CD8-positive, alpha-beta memory T cell (primary cell): ENCODE data around the gene REPIN1. TPM values are rescaled to one million over a fixed set of nuclear protein-coding genes. Genes with fewer than 3 reads are reported as not detected.
A peak's percentile ranks its signal among the peaks of the same experiment; 100 is the strongest.

ENCODE experiments used
- CTCF ChIA-PET: fragments of 350-600 bp; sonication (Branson Sonifier 250); formaldehyde crosslinking; loops from one replicate; lab custom pipeline; 2021; ENCODE audit warnings: antibody characterized with exemption; lab: Charles Lee
- POLR2A ChIA-PET: fragments of 350-600 bp; sonication (Branson Sonifier 250); formaldehyde crosslinking; loops from one replicate; lab custom pipeline; 2021; ENCODE audit warnings: antibody characterized with exemption; lab: Charles Lee
- DNase-seq, 5 donors: peaks; one replicate each; pipeline versions ENCODE4 v3.0.0 to v3.0.0-alpha.2; 2020 to 2022; ENCODE audit warnings: mixed read lengths in 1 of 5
- H3K27ac ChIP-seq: one replicate; pipeline ENCODE4 v1.7.0; 2013; ENCODE audit warnings: low read depth, mild to moderate bottlenecking, low read length, moderate library complexity
- H3K27me3 ChIP-seq: 2 replicates; pipeline ENCODE4 v1.7.0; 2013; ENCODE audit warnings: low read length, mild to moderate bottlenecking; ENCODE audit not compliant: insufficient read depth, poor library complexity, severe bottlenecking
- H3K36me3 ChIP-seq: 2 replicates; pipeline ENCODE4 v1.7.0; 2013; ENCODE audit warnings: mild to moderate bottlenecking, low read length, moderate library complexity; ENCODE audit not compliant: insufficient read depth
- H3K4me1 ChIP-seq: 2 replicates; pipeline ENCODE4 v1.7.0; 2013; ENCODE audit warnings: mild to moderate bottlenecking, low read length, moderate library complexity; ENCODE audit not compliant: insufficient read depth
- H3K4me3 ChIP-seq: 2 replicates; pipeline ENCODE4 v1.7.0; 2013; ENCODE audit warnings: mild to moderate bottlenecking, low read length
- H3K9me3 ChIP-seq: 2 replicates; pipeline ENCODE4 v1.7.0; 2013; ENCODE audit warnings: mild to moderate bottlenecking, low read length
- H3K27ac Mint-ChIP-seq, 8 donors: one replicate each; pipeline ENCODE4 v1.8.0; 2020 to 2021; ENCODE audit warnings: mixed read lengths in 8 of 8, mild to moderate bottlenecking in 6 of 8, inconsistent platforms in 3 of 8, moderate library complexity in 3 of 8
- H3K27me3 Mint-ChIP-seq, 2 donors: one replicate each; pipeline ENCODE4 v1.8.0; 2020 to 2021; ENCODE audit warnings: mixed read lengths in 2 of 2, mild to moderate bottlenecking in 1 of 2, moderate library complexity in 1 of 2
- H3K36me3 Mint-ChIP-seq, 3 donors: one replicate each; pipeline ENCODE4 v1.8.0; 2020 to 2021; ENCODE audit warnings: mixed read lengths in 3 of 3, inconsistent platforms in 1 of 3, mild to moderate bottlenecking in 1 of 3
- H3K4me1 Mint-ChIP-seq, 3 donors: one replicate each; pipeline ENCODE4 v1.8.0; 2020 to 2021; ENCODE audit warnings: mixed read lengths in 3 of 3, inconsistent platforms in 1 of 3, mild to moderate bottlenecking in 1 of 3
- H3K4me3 Mint-ChIP-seq, 7 donors: one replicate each; pipeline ENCODE4 v1.8.0; 2020 to 2021; ENCODE audit warnings: mixed read lengths in 7 of 7, mild to moderate bottlenecking in 6 of 7, moderate library complexity in 4 of 7, inconsistent platforms in 2 of 7
- H3K9me3 Mint-ChIP-seq, 5 donors: one replicate each; pipeline ENCODE4 v1.8.0; 2020 to 2022; ENCODE audit warnings: mixed read lengths in 5 of 5, mild to moderate bottlenecking in 3 of 5, moderate library complexity in 2 of 5, inconsistent platforms in 1 of 5
- polyA plus RNA-seq: library from polyadenylated mRNA; unstranded; fragments of 300-500 nt; fragmentation: Illumina TruSeq; gene quantifications from one replicate; pipeline ENCODE4 v1.2.3, GENCODE V29; 2021
- total RNA-seq, 2 experiments: library from RNA; stranded (reverse); gene quantifications; one replicate each; pipeline ENCODE4 v1.2.3, GENCODE V29; 2021

Gene REPIN1
- total RNA-seq (10 to 100 TPM; 57.0 to 58.2 TPM), polyA plus RNA-seq (60.8 TPM)

- Mint-ChIP-seq H3K4me3 (peak within 1 kb of the TSS; percentile 94 to 99 (median 95)), H3K4me1 (peaks cover 27 to 42% (median 33%) of the 10 kb centered on the region in 3 donors), H3K36me3 (peaks cover 0 to 27% (median 0%) of the 10 kb centered on the region in 3 donors), H3K9me3 (no peaks in the 10 kb centered on the region), H3K27ac (peak within 1 kb of the TSS; percentile 93 to 99 (median 94)), H3K27me3 (peaks cover 0 to 2% of the 10 kb centered on the region in 2 donors)
- ChIA-PET CTCF (interaction anchor here (0.7 to 2.2 kb wide), 6 partner anchors 10 to 46 kb away, joined by 3 to 7 read pairs (median 6); partner anchors contain the start of genes ACTR3C and LRRC61), POLR2A (interaction anchor here (0.6 to 2.6 kb wide), 6 partner anchors 10 to 1083 kb away, joined by 3 to 24 read pairs (median 4); a partner anchor contains a TSS)
- H3K4me3 ChIP-seq, result peak within 1 kb of the TSS; percentile 83
- H3K36me3 ChIP-seq, result no peaks in the 10 kb centered on the region
- H3K27ac ChIP-seq, result peak within 1 kb of the TSS; percentile 94
- H3K4me1 ChIP-seq, result peaks cover 39% of the 10 kb centered on the region
- DNase-seq, result peak; percentile 72 to 86 (median 77)
- no peaks in the 10 kb centered on the region for H3K9me3 ChIP-seq
- no peaks in the 10 kb centered on the region for H3K27me3 ChIP-seq
Observed at GRCh38 chr7:150368096-150368883, at the start of gene REPIN1. REPIN1 (plus strand) TSS chr7:150368822; CDS start chr7:150369712, 890 bp downstream.

- peaks cover 35 to 53% (median 39%) of the 10 kb centered on the region in 3 donors for H3K4me1 Mint-ChIP-seq
Observed at GRCh38 chr7:150321788-150322113, 46.9 kb upstream of the REPIN1 start.

GRCh38 chr7:150322114-150322832 lies 46.3 kb upstream of the REPIN1 start:
- H3K9me3 ChIP-seq, result no peaks in the 10 kb centered on the region
- peak overlapping the region; percentile 64 for H3K4me3 ChIP-seq
- Mint-ChIP-seq H3K4me1 (peaks cover 35 to 58% (median 39%) of the 10 kb centered on the region in 3 donors), H3K36me3 (peaks cover 0 to 45% (median 8%) of the 10 kb centered on the region in 3 donors), H3K27ac (peak overlapping the region; percentile 92 to 98 (median 95)), H3K9me3 (no peaks in the 10 kb centered on the region), H3K4me3 (peak overlapping the region; percentile 93 to 99 (median 97)), H3K27me3 (peaks cover 0 to 1% of the 10 kb centered on the region in 2 donors)
- CTCF ChIA-PET, result interaction anchor here (0.7 to 2.2 kb wide), 2 partner anchors 46 to 111 kb away, joined by 3 to 6 read pairs; partner anchors contain the start of gene REPIN1
- H3K27me3 ChIP-seq, result no peaks in the 10 kb centered on the region
- peak in 2 of 5 donors; percentile 43 to 55 for DNase-seq
- H3K27ac ChIP-seq, result peak overlapping the region; percentile 92
- H3K36me3 ChIP-seq, result peaks cover 14% of the 10 kb centered on the region
- H3K4me1 ChIP-seq, result peaks cover 26% of the 10 kb centered on the region
- POLR2A ChIA-PET, result no interaction called here

More at GRCh38 chr7:150321788-150322113, 46.9 kb upstream of the REPIN1 start:
- Mint-ChIP-seq H3K36me3 (peaks cover 0 to 39% (median 8%) of the 10 kb centered on the region in 3 donors), H3K27ac (peak overlapping the region in 7 of 8 donors; percentile 77 to 98 (median 95)), H3K4me3 (peak overlapping the region; percentile 93 to 99 (median 97)), H3K27me3 (peaks cover 0 to 1% of the 10 kb centered on the region in 2 donors), H3K9me3 (no peaks in the 10 kb centered on the region)
- Histone ChIP-seq H3K4me1 (peaks cover 26% of the 10 kb centered on the region), H3K4me3 (no peak overlapping the region), H3K27me3 (no peaks in the 10 kb centered on the region), H3K9me3 (no peaks in the 10 kb centered on the region), H3K27ac (peak overlapping the region; percentile 92), H3K36me3 (peaks cover 9% of the 10 kb centered on the region)
- CTCF ChIA-PET, result interaction anchor here (0.7 to 2.2 kb wide), 2 partner anchors 47 to 111 kb away, joined by 3 to 6 read pairs; partner anchors contain the start of gene REPIN1
- POLR2A ChIA-PET, result no interaction called here
- no peak for DNase-seq

GRCh38 chr7:150322833-150323681 lies 45.6 kb upstream of the REPIN1 start, which contains the start of the genes ACTR3C and LRRC61:
ACTR3C (minus strand) TSS chr7:150323545; CDS start chr7:150295296, 28,249 bp downstream.
LRRC61 (plus strand) TSS chr7:150323355; CDS start chr7:150336862, 13,507 bp downstream.
- POLR2A ChIA-PET, result interaction anchor here (0.8 kb wide), 1 partner anchor 81 kb away, joined by 3 read pairs; no protein-coding TSS in a partner anchor
- Histone ChIP-seq H3K4me1 (peaks cover 26% of the 10 kb centered on the region), H3K9me3 (no peaks in the 10 kb centered on the region), H3K27ac (peak within 1 kb of the TSS; percentile 92), H3K36me3 (peaks cover 18% of the 10 kb centered on the region), H3K27me3 (no peaks in the 10 kb centered on the region), H3K4me3 (peak within 1 kb of the TSS; percentile 64)
- DNase-seq, result peak; percentile 44 to 75 (median 55)
- H3K4me3 Mint-ChIP-seq, result peak within 1 kb of the TSS; percentile 93 to 100 (median 97)
- H3K27ac Mint-ChIP-seq, result peak within 1 kb of the TSS; percentile 95 to 99 (median 98)
- H3K36me3 Mint-ChIP-seq, result peaks cover 0 to 45% (median 7%) of the 10 kb centered on the region in 3 donors
- CTCF ChIA-PET, result interaction anchor here (1.0 to 2.2 kb wide), 2 partner anchors 46 to 555 kb away, joined by 3 to 6 read pairs; partner anchors contain the start of gene REPIN1
- no peaks in the 10 kb centered on the region for H3K9me3 Mint-ChIP-seq
- no peaks in the 10 kb centered on the region for H3K27me3 Mint-ChIP-seq
- peaks cover 35 to 54% (median 39%) of the 10 kb centered on the region in 3 donors for H3K4me1 Mint-ChIP-seq

- ChIA-PET POLR2A (no interaction called here), CTCF (interaction anchor here (1.0 to 2.2 kb wide), 2 partner anchors 45 to 555 kb away, joined by 3 to 6 read pairs; partner anchors contain the start of gene REPIN1)
- Mint-ChIP-seq H3K36me3 (peaks cover 0 to 51% (median 9%) of the 10 kb centered on the region in 3 donors), H3K4me1 (peaks cover 35 to 53% (median 42%) of the 10 kb centered on the region in 3 donors), H3K27ac (peak overlapping the region; percentile 82 to 99 (median 98)), H3K27me3 (no peaks in the 10 kb centered on the region), H3K4me3 (peak overlapping the region; percentile 93 to 100 (median 97)), H3K9me3 (no peaks in the 10 kb centered on the region)
- H3K36me3 ChIP-seq, result peaks cover 18% of the 10 kb centered on the region
- peak overlapping the region; percentile 64 for H3K4me3 ChIP-seq
- H3K27ac ChIP-seq, result peak overlapping the region; percentile 92
- no peaks in the 10 kb centered on the region for H3K27me3 ChIP-seq
- DNase-seq, result peak in 1 of 5 donors; percentile 28
- peaks cover 26% of the 10 kb centered on the region for H3K4me1 ChIP-seq
- H3K9me3 ChIP-seq, result no peaks in the 10 kb centered on the region
Observed at GRCh38 chr7:150323682-150324372, 44.8 kb upstream of the REPIN1 start.

GRCh38 chr7:150324373-150324961 lies 44.2 kb upstream of the REPIN1 start:
- Histone ChIP-seq H3K36me3 (peaks cover 18% of the 10 kb centered on the region), H3K27me3 (no peaks in the 10 kb centered on the region), H3K4me1 (peaks cover 26% of the 10 kb centered on the region), H3K4me3 (peak overlapping the region; percentile 64), H3K9me3 (no peaks in the 10 kb centered on the region), H3K27ac (peak overlapping the region; percentile 92)
- H3K4me3 Mint-ChIP-seq, result peak overlapping the region; percentile 93 to 100 (median 97)
- ChIA-PET POLR2A (no interaction called here), CTCF (interaction anchor here (1.1 kb wide), 1 partner anchor 32 kb away, joined by 3 read pairs; no protein-coding TSS in a partner anchor)
- no peak for DNase-seq
- H3K9me3 Mint-ChIP-seq, result no peaks in the 10 kb centered on the region
- H3K27ac Mint-ChIP-seq, result peak overlapping the region; percentile 78 to 99 (median 97)
- peaks cover 35 to 53% (median 45%) of the 10 kb centered on the region in 3 donors for H3K4me1 Mint-ChIP-seq
- peaks cover 0 to 57% (median 11%) of the 10 kb centered on the region in 3 donors for H3K36me3 Mint-ChIP-seq
- H3K27me3 Mint-ChIP-seq, result no peaks in the 10 kb centered on the region
